PFSK-1 (cell line): ENCODE results near the gene CDC37L1.

Experiments used
- POLR2AphosphoS5 ChIP-seq: IDR thresholded peaks from 2 replicates; pipeline ENCODE4 v1.6.1; 2012; ENCODE audit warnings: low read depth, mild to moderate bottlenecking, control low read depth, low read length, moderate library complexity
- TAF1 ChIP-seq: IDR thresholded peaks from 2 replicates; pipeline ENCODE4 v1.6.1; 2012; ENCODE audit warnings: low read length, control low read depth, borderline replicate concordance; ENCODE audit not compliant: insufficient read depth
- TF ChIP-seq, protein P1 (sequence below), 2 experiments: IDR thresholded peaks; 2 replicates each; pipeline versions ENCODE4 v1.6.1 to v1.8.0; 2011 to 2012; ENCODE audit warnings: low read depth in 2 of 2, low read length in 2 of 2, control low read depth in 1 of 2, inconsistent platforms in 1 of 2, mild to moderate bottlenecking in 1 of 2, moderate library complexity in 1 of 2; ENCODE audit not compliant: insufficient read depth in 1 of 2

DNA sequence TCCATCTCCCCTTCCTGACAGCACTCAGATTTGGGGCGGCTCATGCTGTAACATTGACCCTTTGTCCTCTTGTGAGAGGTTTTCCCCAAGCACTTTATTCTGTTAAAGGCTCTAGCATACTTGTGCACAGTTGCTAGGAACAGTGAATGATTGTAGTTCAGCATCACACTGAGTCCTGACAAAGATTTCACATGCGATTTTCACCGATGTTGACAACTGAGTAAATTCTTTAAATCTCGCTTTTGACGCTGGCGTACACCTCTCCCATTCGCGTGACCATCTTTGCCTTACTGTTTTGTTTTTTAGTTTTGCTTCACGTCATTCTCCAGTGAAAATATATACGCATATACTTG lies 780 bp downstream of the CDC37L1 start:
- TF ChIP-seq, protein P1, sequence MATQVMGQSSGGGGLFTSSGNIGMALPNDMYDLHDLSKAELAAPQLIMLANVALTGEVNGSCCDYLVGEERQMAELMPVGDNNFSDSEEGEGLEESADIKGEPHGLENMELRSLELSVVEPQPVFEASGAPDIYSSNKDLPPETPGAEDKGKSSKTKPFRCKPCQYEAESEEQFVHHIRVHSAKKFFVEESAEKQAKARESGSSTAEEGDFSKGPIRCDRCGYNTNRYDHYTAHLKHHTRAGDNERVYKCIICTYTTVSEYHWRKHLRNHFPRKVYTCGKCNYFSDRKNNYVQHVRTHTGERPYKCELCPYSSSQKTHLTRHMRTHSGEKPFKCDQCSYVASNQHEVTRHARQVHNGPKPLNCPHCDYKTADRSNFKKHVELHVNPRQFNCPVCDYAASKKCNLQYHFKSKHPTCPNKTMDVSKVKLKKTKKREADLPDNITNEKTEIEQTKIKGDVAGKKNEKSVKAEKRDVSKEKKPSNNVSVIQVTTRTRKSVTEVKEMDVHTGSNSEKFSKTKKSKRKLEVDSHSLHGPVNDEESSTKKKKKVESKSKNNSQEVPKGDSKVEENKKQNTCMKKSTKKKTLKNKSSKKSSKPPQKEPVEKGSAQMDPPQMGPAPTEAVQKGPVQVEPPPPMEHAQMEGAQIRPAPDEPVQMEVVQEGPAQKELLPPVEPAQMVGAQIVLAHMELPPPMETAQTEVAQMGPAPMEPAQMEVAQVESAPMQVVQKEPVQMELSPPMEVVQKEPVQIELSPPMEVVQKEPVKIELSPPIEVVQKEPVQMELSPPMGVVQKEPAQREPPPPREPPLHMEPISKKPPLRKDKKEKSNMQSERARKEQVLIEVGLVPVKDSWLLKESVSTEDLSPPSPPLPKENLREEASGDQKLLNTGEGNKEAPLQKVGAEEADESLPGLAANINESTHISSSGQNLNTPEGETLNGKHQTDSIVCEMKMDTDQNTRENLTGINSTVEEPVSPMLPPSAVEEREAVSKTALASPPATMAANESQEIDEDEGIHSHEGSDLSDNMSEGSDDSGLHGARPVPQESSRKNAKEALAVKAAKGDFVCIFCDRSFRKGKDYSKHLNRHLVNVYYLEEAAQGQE (IDR thresholded peaks at IDR 0.05; ENCODE audit: insufficient read depth in 1 of 2, low read depth in 2 of 2, low read length in 2 of 2) = no peak
- no peak for TF ChIP-seq TAF1
- no peak for TF ChIP-seq POLR2AphosphoS5
